ENCODE measurements around the gene POLR3K. TPM values are rescaled to one million over a fixed set of nuclear protein-coding genes. Genes with fewer than 3 reads are reported as not detected.

POLR3K gene
- total RNA-seq, 1 experiment from 2014 or later = 30.2 TPM

GRCh38 chr16:36336-36984, 16.9 kb downstream of the POLR3K start:
- BruUV-seq (replicated peaks) = no TSS peak
- no peak for ATAC-seq
- CTCF ChIA-PET = no interaction called here

DNA sequence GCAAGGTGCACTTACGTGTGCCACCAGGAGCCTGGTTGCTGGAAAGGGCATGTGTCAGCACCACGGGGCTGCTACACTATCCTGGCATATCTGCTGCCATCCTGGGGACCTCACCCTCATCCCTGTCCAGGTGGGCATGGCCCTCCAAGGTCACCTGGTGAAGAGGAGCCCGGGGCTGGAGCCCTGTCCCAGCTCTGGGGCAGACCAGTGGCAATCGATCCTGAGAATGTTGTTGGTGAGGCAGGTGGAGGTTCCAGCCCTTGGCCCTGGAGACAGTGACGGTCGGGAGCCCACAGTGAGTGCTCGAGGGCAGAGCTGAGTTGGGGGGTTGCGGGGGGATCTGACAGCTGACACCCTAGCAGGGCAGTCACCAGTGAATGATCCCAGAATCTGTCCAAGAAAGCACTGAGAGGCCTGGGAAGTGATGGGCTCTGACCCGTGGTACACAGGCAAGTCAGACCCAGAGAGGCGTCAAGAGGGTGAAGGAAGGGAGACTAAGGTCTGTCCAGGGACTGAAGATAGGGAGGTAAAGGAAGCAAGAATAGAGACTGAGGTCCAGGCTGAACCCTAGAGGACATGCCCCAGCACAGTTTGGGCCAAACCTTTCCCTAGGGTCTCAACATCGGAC, 17.6 kb downstream of the POLR3K start:
- no peak for TF ChIP-seq EZH2phosphoT487 (IDR thresholded peaks at IDR 0.05; ENCODE audit: borderline replicate concordance, low read length)
- no peak for TF ChIP-seq EZH2 (IDR thresholded peaks at IDR 0.05; ENCODE audit: low read length, unreplicated experiment)
- TF ChIP-seq CTCF (conservative IDR thresholded peaks at IDR 0.05; ENCODE audit: low read depth, low read length) = no peak
- Histone ChIP-seq H3K27me3 (ENCODE audit: low read length) (no peaks in the 10 kb centered on the region), H3K4me2 (ENCODE audit: low read length) (no peak overlapping the region), H3K4me3 (ENCODE audit: low read length) (no peak overlapping the region), H3K36me3 (ENCODE audit: low read depth, low read length) (no peaks in the 10 kb centered on the region), H2AFZ (ENCODE audit: low read length) (no peak overlapping the region), H3K4me1 (ENCODE audit: insufficient read depth, low read length) (peaks cover 5% of the 10 kb centered on the region; the same call in 1 of the 2 replicates), H3K9me2 (replicated peaks; ENCODE audit: low read length) (no peaks in the 10 kb centered on the region), H3F3A (ENCODE audit: low read length, unreplicated experiment) (no peaks in the 10 kb centered on the region), H3K9ac (ENCODE audit: low read length) (no peak overlapping the region), H3K79me2 (ENCODE audit: low read length) (no peaks in the 10 kb centered on the region), H3K9me3 (ENCODE audit: low read length) (no peaks in the 10 kb centered on the region), H4K20me1 (ENCODE audit: low read length) (no peaks in the 10 kb centered on the region), H3K27ac (ENCODE audit: low read length) (no peak overlapping the region)
- BruUV-seq (replicated peaks) = no TSS peak
- DNase-seq (no peak), ATAC-seq (no peak)
- intact Hi-C loops (cut with micrococcal nuclease) = no loop called here
- POLR2A ChIA-PET (ENCODE audit: unreplicated experiment) = no interaction called here
- CTCF ChIA-PET = no interaction called here

More at GRCh38 chr16:36336-36984, 16.9 kb downstream of the POLR3K start:
- Histone ChIP-seq H3K27ac (ENCODE audit: low read length) (no peak overlapping the region), H3K79me2 (ENCODE audit: low read length) (no peaks in the 10 kb centered on the region), H2AFZ (ENCODE audit: low read length) (no peak overlapping the region), H3K27me3 (ENCODE audit: low read length) (no peaks in the 10 kb centered on the region), H3K4me2 (ENCODE audit: low read length) (no peak overlapping the region), H4K20me1 (ENCODE audit: low read length) (no peaks in the 10 kb centered on the region), H3K9me3 (ENCODE audit: low read length) (no peaks in the 10 kb centered on the region), H3K4me3 (ENCODE audit: low read length) (no peak overlapping the region), H3K9ac (ENCODE audit: low read length) (no peak overlapping the region), H3K4me1 (ENCODE audit: insufficient read depth, low read length) (peaks cover 5% of the 10 kb centered on the region; the same call in 1 of the 2 replicates), H3K36me3 (ENCODE audit: low read depth, low read length) (no peaks in the 10 kb centered on the region), H3F3A (ENCODE audit: low read length, unreplicated experiment) (no peaks in the 10 kb centered on the region), H3K9me2 (replicated peaks; ENCODE audit: low read length) (no peaks in the 10 kb centered on the region)
- DNase-seq = no peak
- no peak for TF ChIP-seq EZH2phosphoT487 (IDR thresholded peaks at IDR 0.05; ENCODE audit: borderline replicate concordance, low read length)
- no peak for TF ChIP-seq EZH2 (IDR thresholded peaks at IDR 0.05; ENCODE audit: low read length, unreplicated experiment)
- no peak for TF ChIP-seq CTCF (conservative IDR thresholded peaks at IDR 0.05; ENCODE audit: low read depth, low read length)
- intact Hi-C loops (cut with micrococcal nuclease) = no loop called here
- POLR2A ChIA-PET (ENCODE audit: unreplicated experiment) = no interaction called here

All from PC-3 (cell line).